HepG2 (cell line): Measurements from ENCODE around the gene SRSF11. TPM values are rescaled to one million over a fixed set of nuclear protein-coding genes. Genes with fewer than 3 reads are reported as not detected.

ENCODE experiments used
- ATF7-NPFF ChIP-seq: sonication (generic); formaldehyde crosslinking; IDR thresholded peaks from 2 replicates; pipeline ENCODE4 v1.8.1; 2023; ENCODE audit warnings: mild to moderate bottlenecking, low read depth, missing genetic modification reagents, moderate library complexity
- BORCS8-MEF2B ChIP-seq: sonication (generic); formaldehyde crosslinking; IDR thresholded peaks from 2 replicates; pipeline ENCODE4 v1.8.0; 2022; ENCODE audit warnings: mild to moderate bottlenecking, missing genetic modification reagents
- CBX5 ChIP-seq: sonication (generic); formaldehyde crosslinking; IDR thresholded peaks from 2 replicates; pipeline ENCODE4 v1.4.0; 2020; ENCODE audit warnings: missing genetic modification reagents, borderline replicate concordance
- FIP1L1 ChIP-seq: fragments of 200-400 bp; formaldehyde crosslinking; IDR thresholded peaks from 2 replicates; pipeline ENCODE4 v1.6.1; 2018; ENCODE audit warnings: low read depth, mild to moderate bottlenecking, low read length, moderate library complexity, borderline replicate concordance; ENCODE audit not compliant: insufficient read depth
- IRX3 ChIP-seq: sonication (generic); formaldehyde crosslinking; IDR thresholded peaks from 2 replicates; pipeline ENCODE4 v1.8.1; 2023; ENCODE audit warnings: mild to moderate bottlenecking, low read depth, missing genetic modification reagents, borderline replicate concordance
- KDM6A ChIP-seq: IDR thresholded peaks from 2 replicates; pipeline ENCODE4 v1.6.1; 2016; ENCODE audit warnings: low read depth
- KLF15 ChIP-seq: sonication (generic); formaldehyde crosslinking; IDR thresholded peaks from 2 replicates; pipeline ENCODE4 v1.8.1; 2023; ENCODE audit warnings: borderline replicate concordance, mild to moderate bottlenecking, inconsistent platforms, missing genetic modification reagents, mixed read lengths
- NFATC3 ChIP-seq: sonication (generic); formaldehyde crosslinking; IDR thresholded peaks from 2 replicates; pipeline ENCODE4 v1.5.1; 2020; ENCODE audit warnings: mild to moderate bottlenecking, missing genetic modification reagents
- NR2F6 ChIP-seq, 2 experiments: IDR thresholded peaks; 2 replicates each; pipeline ENCODE4 v1.6.1; 2016; ENCODE audit warnings: antibody characterized with exemption in 1 of 2, mild to moderate bottlenecking in 1 of 2
- PAF1 ChIP-seq: IDR thresholded peaks from 2 replicates; pipeline ENCODE4 v1.6.1; 2016; ENCODE audit warnings: missing genetic modification reagents, missing compliant biosample characterization
- PITX1 ChIP-seq: sonication (generic); formaldehyde crosslinking; IDR thresholded peaks from 2 replicates; pipeline ENCODE4 v1.5.1; 2020; ENCODE audit warnings: mild to moderate bottlenecking, missing genetic modification reagents
- RFX3 ChIP-seq: IDR thresholded peaks from 2 replicates; pipeline ENCODE4 v1.6.1; 2016; ENCODE audit warnings: missing biosample characterization, missing genetic modification reagents
- RXRB ChIP-seq: IDR thresholded peaks from 2 replicates; pipeline ENCODE4 v1.6.1; 2016; ENCODE audit warnings: borderline replicate concordance, missing genetic modification reagents, missing compliant biosample characterization
- TCF7L2 ChIP-seq: IDR thresholded peaks from 2 replicates; pipeline ENCODE4 v1.6.1; 2011; ENCODE audit warnings: mild to moderate bottlenecking, low read depth, low read length, moderate library complexity
- ZBTB38 ChIP-seq: sonication (generic); formaldehyde crosslinking; IDR thresholded peaks from 2 replicates; pipeline ENCODE4 v1.5.1; 2020; ENCODE audit warnings: mild to moderate bottlenecking, missing genetic modification reagents
- ZFAT ChIP-seq: sonication (generic); formaldehyde crosslinking; conservative IDR thresholded peaks from 2 replicates; pipeline ENCODE4 v1.8.1; 2023; ENCODE audit warnings: missing genetic modification reagents, inconsistent platforms
- ZNF3 ChIP-seq: IDR thresholded peaks from 2 replicates; pipeline ENCODE4 v1.7.0; 2017; ENCODE audit warnings: inconsistent platforms
- ZNF451 ChIP-seq: sonication (generic); formaldehyde crosslinking; IDR thresholded peaks from 2 replicates; pipeline ENCODE4 v1.5.0; 2020; ENCODE audit warnings: mild to moderate bottlenecking, missing genetic modification reagents
- ZNF598 ChIP-seq: sonication (generic); formaldehyde crosslinking; IDR thresholded peaks from 2 replicates; pipeline ENCODE4 v1.5.1; 2020; ENCODE audit warnings: mild to moderate bottlenecking, missing genetic modification reagents, borderline replicate concordance
- ZNF607 ChIP-seq: sonication (generic); formaldehyde crosslinking; IDR thresholded peaks from 2 replicates; pipeline ENCODE4 v1.5.1; 2020; ENCODE audit warnings: missing genetic modification reagents, mild to moderate bottlenecking, borderline replicate concordance
- ZNF780A ChIP-seq: sonication (generic); formaldehyde crosslinking; IDR thresholded peaks from 2 replicates; pipeline ENCODE4 v1.8.0; 2022; ENCODE audit warnings: mild to moderate bottlenecking, missing genetic modification reagents, moderate library complexity
- ZNF839 ChIP-seq: sonication (generic); formaldehyde crosslinking; IDR thresholded peaks from 2 replicates; pipeline ENCODE4 v1.4.0; 2020; ENCODE audit warnings: missing genetic modification reagents, mild to moderate bottlenecking, borderline replicate concordance
- polyA plus RNA-seq, 8 experiments: library from polyadenylated mRNA; depleted of rRNA in 3 of 8; stranded (reverse) in 7 of 8; unstranded in 1 of 8; fragments of >200 nt; fragmentation: Illumina TruSeq in 4 of 8; extraction: Trizol in 4 of 8; gene quantifications; 2 replicates each; pipeline versions ENCODE4 v1.2.1 to v1.2.3, GENCODE V29; 2011 to 2016; ENCODE audit warnings: low read depth in 4 of 8, missing spikeins in 1 of 8, mixed read lengths in 1 of 8; ENCODE audit not compliant: insufficient read depth in 1 of 8
- total RNA-seq, 5 experiments: library from RNA; depleted of rRNA; stranded (reverse); fragments of >200 nt; fragmentation: Illumina TruSeq; extraction: Trizol; gene quantifications; 2 replicates each; pipeline ENCODE4 v1.2.3, GENCODE V29; 2016; ENCODE audit warnings: low read depth in 1 of 5
- TF ChIP-seq, protein P1 (sequence below): IDR thresholded peaks from 2 replicates; pipeline ENCODE4 v1.6.1; 2016
- TF ChIP-seq, protein P2 (sequence below): sonication (generic); formaldehyde crosslinking; IDR thresholded peaks from 2 replicates; pipeline ENCODE4 v1.4.0; 2020; ENCODE audit warnings: missing genetic modification reagents
- TF ChIP-seq, protein P3 (sequence below): sonication (generic); formaldehyde crosslinking; IDR thresholded peaks from 2 replicates; pipeline ENCODE4 v1.4.0; 2020; ENCODE audit warnings: missing genetic modification reagents, mild to moderate bottlenecking, borderline replicate concordance
- TF ChIP-seq, protein P4 (sequence below): sonication (generic); formaldehyde crosslinking; IDR thresholded peaks from 2 replicates; pipeline ENCODE4 v1.5.1; 2020; ENCODE audit warnings: mild to moderate bottlenecking, missing genetic modification reagents, borderline replicate concordance

Gene SRSF11
- total and polyA plus RNA-seq, 2 of the 13 experiments (the other 11 are each of a cell fraction or from before 2014, with no cell fraction given): 118 to 381 TPM

DNA sequence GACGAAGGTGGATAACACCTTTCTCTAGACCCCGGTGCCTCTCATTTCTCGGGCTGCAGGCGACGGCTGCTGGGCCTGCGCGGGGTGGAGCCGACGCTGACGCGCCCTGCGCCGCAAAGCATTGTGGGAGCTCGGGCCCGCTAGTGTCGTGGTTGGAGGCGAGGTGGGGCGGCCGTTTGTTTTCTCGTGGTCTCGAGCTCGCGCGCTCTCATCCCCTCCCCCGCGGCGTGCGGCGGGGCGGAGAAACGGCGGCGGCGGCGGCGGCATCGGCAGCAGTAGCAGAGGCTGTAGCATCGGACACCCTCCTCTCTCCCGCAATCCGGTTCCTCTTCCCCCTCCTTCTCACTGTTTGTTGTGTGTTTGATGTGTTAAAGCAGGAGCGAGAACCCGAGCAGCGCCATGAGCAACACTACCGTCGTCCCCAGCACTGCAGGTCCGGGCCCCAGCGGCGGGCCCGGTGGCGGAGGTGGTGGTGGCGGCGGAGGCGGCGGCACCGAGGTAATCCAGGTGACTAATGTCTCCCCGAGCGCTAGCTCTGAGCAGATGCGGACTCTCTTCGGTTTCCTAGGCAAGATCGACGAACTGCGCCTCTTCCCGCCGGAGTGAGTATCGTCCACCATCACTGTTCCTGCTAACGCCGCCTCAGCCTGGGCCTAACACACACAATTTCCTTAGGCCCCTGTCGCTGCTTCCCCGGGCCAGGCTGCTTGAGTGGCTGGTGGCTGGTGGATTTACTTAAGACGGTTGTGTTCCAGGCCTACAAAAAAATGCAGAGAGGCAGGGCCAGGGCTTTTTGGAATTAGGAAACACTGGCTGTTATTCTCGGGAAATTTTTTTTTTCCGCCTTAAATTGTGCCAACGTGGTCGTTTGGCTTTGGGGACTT, at the start of gene SRSF11 (continued):
- TF ChIP-seq, protein P1, sequence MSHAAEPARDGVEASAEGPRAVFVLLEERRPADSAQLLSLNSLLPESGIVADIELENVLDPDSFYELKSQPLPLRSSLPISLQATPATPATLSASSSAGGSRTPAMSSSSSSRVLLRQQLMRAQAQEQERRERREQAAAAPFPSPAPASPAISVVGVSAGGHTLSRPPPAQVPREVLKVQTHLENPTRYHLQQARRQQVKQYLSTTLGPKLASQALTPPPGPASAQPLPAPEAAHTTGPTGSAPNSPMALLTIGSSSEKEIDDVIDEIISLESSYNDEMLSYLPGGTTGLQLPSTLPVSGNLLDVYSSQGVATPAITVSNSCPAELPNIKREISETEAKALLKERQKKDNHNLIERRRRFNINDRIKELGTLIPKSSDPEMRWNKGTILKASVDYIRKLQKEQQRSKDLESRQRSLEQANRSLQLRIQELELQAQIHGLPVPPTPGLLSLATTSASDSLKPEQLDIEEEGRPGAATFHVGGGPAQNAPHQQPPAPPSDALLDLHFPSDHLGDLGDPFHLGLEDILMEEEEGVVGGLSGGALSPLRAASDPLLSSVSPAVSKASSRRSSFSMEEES (CRISPR knock-in tag): peak; percentile 69
- TF ChIP-seq ZNF780A (CRISPR knock-in tag) (peak; percentile 47; the same call in 1 of the 2 replicates), RXRB (peak; percentile 27; the same call in 1 of the 2 replicates), ZFAT (CRISPR knock-in tag) (no peak), CBX5 (peak; percentile 63; the same call in 1 of the 2 replicates), PITX1 (CRISPR knock-in tag) (0 out of 2 replicates have a peak, but pooled peaks have one; percentile 33), RFX3 (CRISPR knock-in tag) (no peak), PAF1 (CRISPR knock-in tag) (peak; percentile 33; the same call in 1 of the 2 replicates), NFATC3 (CRISPR knock-in tag) (no peak), ZNF607 (peak; percentile 85), ZNF598 (CRISPR knock-in tag) (peak; percentile 73), NR2F6 (IDR thresholded peaks at IDR 0.05) (no peak), NR2F6 (CRISPR knock-in tag; IDR thresholded peaks at IDR 0.05) (no peak), KLF15 (no peak), ZNF451 (CRISPR knock-in tag) (peak; percentile 72), ATF7-NPFF (CRISPR knock-in tag) (peak; percentile 59), ZNF839 (no peak), FIP1L1 (no peak), BORCS8-MEF2B (CRISPR knock-in tag) (peak; percentile 78; the same call in 1 of the 2 replicates), ZBTB38 (peak; percentile 90), IRX3 (CRISPR knock-in tag) (peak; percentile 24; the same call in 1 of the 2 replicates), KDM6A (CRISPR knock-in tag) (0 out of 2 replicates have a peak, but pooled peaks have one; percentile 13), ZNF3 (CRISPR knock-in tag) (no peak), TCF7L2 (no peak)
- TF ChIP-seq, protein P2, sequence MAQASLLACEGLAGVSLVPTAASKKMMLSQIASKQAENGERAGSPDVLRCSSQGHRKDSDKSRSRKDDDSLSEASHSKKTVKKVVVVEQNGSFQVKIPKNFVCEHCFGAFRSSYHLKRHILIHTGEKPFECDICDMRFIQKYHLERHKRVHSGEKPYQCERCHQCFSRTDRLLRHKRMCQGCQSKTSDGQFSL (CRISPR knock-in tag): 0 out of 2 replicates have a peak, but pooled peaks have one; percentile 35
- TF ChIP-seq, protein P3, sequence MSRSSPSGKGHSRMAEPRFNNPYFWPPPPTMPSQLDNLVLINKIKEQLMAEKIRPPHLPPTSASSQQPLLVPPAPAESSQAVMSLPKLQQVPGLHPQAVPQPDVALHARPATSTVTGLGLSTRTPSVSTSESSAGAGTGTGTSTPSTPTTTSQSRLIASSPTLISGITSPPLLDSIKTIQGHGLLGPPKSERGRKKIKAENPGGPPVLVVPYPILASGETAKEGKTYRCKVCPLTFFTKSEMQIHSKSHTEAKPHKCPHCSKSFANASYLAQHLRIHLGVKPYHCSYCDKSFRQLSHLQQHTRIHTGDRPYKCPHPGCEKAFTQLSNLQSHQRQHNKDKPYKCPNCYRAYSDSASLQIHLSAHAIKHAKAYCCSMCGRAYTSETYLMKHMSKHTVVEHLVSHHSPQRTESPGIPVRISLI (CRISPR knock-in tag): no peak; the same call in 1 of the 2 replicates
- TF ChIP-seq, protein P4, sequence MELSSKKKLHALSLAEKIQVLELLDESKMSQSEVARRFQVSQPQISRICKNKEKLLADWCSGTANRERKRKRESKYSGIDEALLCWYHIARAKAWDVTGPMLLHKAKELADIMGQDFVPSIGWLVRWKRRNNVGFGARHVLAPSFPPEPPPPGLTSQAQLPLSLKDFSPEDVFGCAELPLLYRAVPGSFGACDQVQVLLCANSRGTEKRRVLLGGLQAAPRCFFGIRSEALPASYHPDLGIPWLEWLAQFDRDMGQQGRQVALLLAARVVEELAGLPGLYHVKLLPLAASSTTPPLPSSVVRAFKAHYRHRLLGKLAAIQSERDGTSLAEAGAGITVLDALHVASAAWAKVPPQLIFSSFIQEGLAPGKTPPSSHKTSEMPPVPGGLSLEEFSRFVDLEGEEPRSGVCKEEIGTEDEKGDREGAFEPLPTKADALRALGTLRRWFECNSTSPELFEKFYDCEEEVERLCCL (CRISPR knock-in tag): peak; percentile 60; the same call in 1 of the 2 replicates
